Measurements from ENCODE around the gene BMP6. TPM values are rescaled to one million over a fixed set of nuclear protein-coding genes. Genes with fewer than 3 reads are reported as not detected.

Gene BMP6
- total RNA-seq, 1 experiment from 2014 or later: 0.28 TPM

DNA sequence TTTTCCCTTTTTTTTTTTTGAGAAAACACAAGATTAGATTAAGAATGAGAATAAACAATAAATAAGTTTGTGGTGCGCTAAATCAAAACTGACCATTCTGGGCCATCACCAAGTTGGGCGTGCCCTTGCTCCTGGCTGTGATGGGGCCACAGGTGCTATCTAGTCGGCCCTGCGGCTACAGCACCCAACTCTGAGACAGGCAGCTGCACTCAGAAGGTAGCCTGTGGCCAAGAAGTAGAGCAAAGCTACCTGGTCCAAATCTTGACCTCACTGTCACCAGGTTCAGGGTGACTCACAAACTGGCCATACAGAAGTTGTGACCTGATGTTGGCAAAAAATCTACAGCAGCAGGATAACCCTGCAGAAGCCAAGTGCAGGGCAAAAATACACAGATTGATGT lies 181.3 kb downstream of the BMP6 start:
- H4K91ac ChIP-seq (ENCODE audit: insufficient read length, low read depth, low read length): no peak overlapping the region

More for the DNA sequence above, 181.3 kb downstream of the BMP6 start:
- Mint-ChIP-seq H3K4me3 (no peak overlapping the region), H3K4me1 (peaks cover 9 to 12% of the 10 kb centered on the region in 2 experiments), H3K9me3 (no peaks in the 10 kb centered on the region), H3K27me3 (ENCODE audit: low read depth) (no peaks in the 10 kb centered on the region; the same call in 1 of the 2 replicates), H3K36me3 (ENCODE audit: insufficient read depth in 1 of 3, low read depth in 3 of 3) (peaks cover 17 to 34% (median 32%) of the 10 kb centered on the region in 3 experiments; a peak in 6 of 7 replicates), H3K27ac (peak overlapping the region in 1 of 3 experiments; percentile 56; a peak in 2 of 7 replicates)
- Histone ChIP-seq H3T11ph (ENCODE audit: low read length) (no peak overlapping the region), H3K27ac (ENCODE audit: insufficient read length, low read depth, low read length) (no peak overlapping the region), H4K20me1 (ENCODE audit: control insufficient read depth, insufficient read depth, insufficient read length) (no peaks in the 10 kb centered on the region), H3K4ac (ENCODE audit: low read depth, low read length) (no peak overlapping the region), H2BK120ac (ENCODE audit: low read depth, low read length, poor library complexity, severe bottlenecking) (no peak overlapping the region), H3K9ac (ENCODE audit: extremely low read depth, insufficient read length, low read length) (no peak overlapping the region), H2AFZ (ENCODE audit: low read length) (no peak overlapping the region), H3K4me1 (ENCODE audit: insufficient read depth, low read length) (no peaks in the 10 kb centered on the region), H3K23ac (ENCODE audit: insufficient read length, low read depth, low read length) (no peak overlapping the region), H2BK12ac (ENCODE audit: insufficient read length, low read depth, low read length) (no peak overlapping the region), H3K18ac (ENCODE audit: insufficient read length, low read depth, low read length) (no peak overlapping the region), H4K5ac (ENCODE audit: insufficient read length, low read depth, low read length) (no peak overlapping the region), H3K23me2 (ENCODE audit: insufficient read length, low read depth, low read length, poor library complexity, severe bottlenecking) (peaks cover 10% of the 10 kb centered on the region), H3K79me2 (ENCODE audit: insufficient read depth, low read length) (peaks cover 28% of the 10 kb centered on the region; the same call in 1 of the 2 replicates), H3K14ac (ENCODE audit: insufficient read depth, low read length) (no peak overlapping the region), H3K4me2 (ENCODE audit: insufficient read depth, insufficient read length, low read length) (no peak overlapping the region), H2BK5ac (ENCODE audit: insufficient read length, low read length) (no peak overlapping the region), H2BK20ac (ENCODE audit: low read depth, low read length, poor library complexity, severe bottlenecking) (no peak overlapping the region), H2BK15ac (ENCODE audit: low read depth, low read length) (no peak overlapping the region), H3K9me3 (ENCODE audit: control insufficient read depth, low read depth, low read length) (no peaks in the 10 kb centered on the region), H3K79me1 (ENCODE audit: insufficient read depth, low read depth, low read length, poor library complexity, severe bottlenecking) (no peaks in the 10 kb centered on the region), H2AK5ac (ENCODE audit: insufficient read length, low read length) (no peak overlapping the region), H3K56ac (ENCODE audit: insufficient read length, low read depth, low read length) (no peak overlapping the region), H4K8ac (replicated peaks; ENCODE audit: insufficient read length, low read depth, low read length) (no peak overlapping the region), H3K27me3 (ENCODE audit: insufficient read depth, low read length) (no peaks in the 10 kb centered on the region; the same call in 1 of the 2 replicates)
- no peak for DNase-seq
- TF ChIP-seq, protein P1, sequence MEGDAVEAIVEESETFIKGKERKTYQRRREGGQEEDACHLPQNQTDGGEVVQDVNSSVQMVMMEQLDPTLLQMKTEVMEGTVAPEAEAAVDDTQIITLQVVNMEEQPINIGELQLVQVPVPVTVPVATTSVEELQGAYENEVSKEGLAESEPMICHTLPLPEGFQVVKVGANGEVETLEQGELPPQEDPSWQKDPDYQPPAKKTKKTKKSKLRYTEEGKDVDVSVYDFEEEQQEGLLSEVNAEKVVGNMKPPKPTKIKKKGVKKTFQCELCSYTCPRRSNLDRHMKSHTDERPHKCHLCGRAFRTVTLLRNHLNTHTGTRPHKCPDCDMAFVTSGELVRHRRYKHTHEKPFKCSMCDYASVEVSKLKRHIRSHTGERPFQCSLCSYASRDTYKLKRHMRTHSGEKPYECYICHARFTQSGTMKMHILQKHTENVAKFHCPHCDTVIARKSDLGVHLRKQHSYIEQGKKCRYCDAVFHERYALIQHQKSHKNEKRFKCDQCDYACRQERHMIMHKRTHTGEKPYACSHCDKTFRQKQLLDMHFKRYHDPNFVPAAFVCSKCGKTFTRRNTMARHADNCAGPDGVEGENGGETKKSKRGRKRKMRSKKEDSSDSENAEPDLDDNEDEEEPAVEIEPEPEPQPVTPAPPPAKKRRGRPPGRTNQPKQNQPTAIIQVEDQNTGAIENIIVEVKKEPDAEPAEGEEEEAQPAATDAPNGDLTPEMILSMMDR (conservative IDR thresholded peaks at IDR 0.05): no peak
- no CpG with 5 or more reads among the region's 4 CpGs for WGBS (ENCODE audit: extremely low coverage, insufficient read length, low lambda C conversion rate)
